ACC112 (cell line): ENCODE results near the gene GLDN.

Experiments used
- H2AFZ ChIP-seq: fragments of 200-600 bp; sonication (generic); one replicate; pipeline ENCODE4 v1.6.0; 2017; ENCODE audit warnings: antibody characterized with exemption, low read length; ENCODE audit not compliant: unreplicated experiment
- H3K27ac ChIP-seq: fragments of 200-600 bp; sonication (generic); 2 replicates; pipeline ENCODE4 v1.5.1; 2014; ENCODE audit warnings: low read depth, mild to moderate bottlenecking, antibody characterized with exemption, low read length, moderate library complexity
- H3K27me3 ChIP-seq: fragments of 200-600 bp; sonication (generic); 2 replicates; pipeline ENCODE4 v1.6.1; 2014; ENCODE audit warnings: mild to moderate bottlenecking, antibody characterized with exemption, low read length, moderate library complexity, mixed read lengths; ENCODE audit not compliant: insufficient read depth
- H3K36me3 ChIP-seq: fragments of 200-600 bp; sonication (generic); 2 replicates; pipeline ENCODE4 v1.6.1; 2016; ENCODE audit warnings: mild to moderate bottlenecking, antibody characterized with exemption, low read length, moderate library complexity, mixed read lengths; ENCODE audit not compliant: insufficient read depth
- H3K4me1 ChIP-seq: fragments of 200-600 bp; sonication (generic); one replicate; pipeline ENCODE4 v1.6.1; 2016; ENCODE audit warnings: low read length, mixed read lengths; ENCODE audit not compliant: insufficient read depth, unreplicated experiment, control insufficient read depth
- H3K4me3 ChIP-seq: fragments of 200-600 bp; sonication (generic); 2 replicates; pipeline ENCODE4 v1.5.1; 2014; ENCODE audit warnings: mild to moderate bottlenecking, low read depth, low read length
- H3K79me2 ChIP-seq: fragments of 200-600 bp; sonication (generic); one replicate; pipeline ENCODE4 v1.6.0; 2016; ENCODE audit warnings: low read length; ENCODE audit not compliant: control insufficient read depth, unreplicated experiment, insufficient read depth

GLDN gene

GRCh38 chr15:51338496-51338895 is 3.0 kb upstream of the GLDN start, which contains the start of gene CYP19A1:
CYP19A1 (minus strand) TSS chr15:51338596; CDS start chr15:51242912, 95,684 bp downstream.
- H3K4me3 ChIP-seq: no peak within 1 kb of the TSS
- peaks cover 15% of the 10 kb centered on the region; the same call in 1 of the 2 replicates for H3K27me3 ChIP-seq
- H3K27ac ChIP-seq: no peak within 1 kb of the TSS
- H3K36me3 ChIP-seq: no peaks in the 10 kb centered on the region
- H3K79me2 ChIP-seq: no peaks in the 10 kb centered on the region
- peaks cover 12% of the 10 kb centered on the region for H3K4me1 ChIP-seq
- H2AFZ ChIP-seq: no peak within 1 kb of the TSS

GRCh38 chr15:51342227-51342999 is 958 bp downstream of the GLDN start:
- no peaks in the 10 kb centered on the region for H3K36me3 ChIP-seq
- peak overlapping the region; percentile 46 for H2AFZ ChIP-seq
- H3K27me3 ChIP-seq: peaks cover 15% of the 10 kb centered on the region; the same call in 1 of the 2 replicates
- peak overlapping the region; percentile 71 for H3K4me3 ChIP-seq
- no peaks in the 10 kb centered on the region for H3K79me2 ChIP-seq
- H3K27ac ChIP-seq: no peak overlapping the region
- no peaks in the 10 kb centered on the region for H3K4me1 ChIP-seq

- Histone ChIP-seq H3K27me3 (peaks cover 15% of the 10 kb centered on the region; the same call in 1 of the 2 replicates), H3K79me2 (no peaks in the 10 kb centered on the region)
These were observed 2.0 kb downstream of the GLDN start for GRCh38 chr15:51343466-51343865.

GRCh38 chr15:51346136-51346535 is 4.7 kb downstream of the GLDN start:
- Histone ChIP-seq H3K27ac (no peak overlapping the region), H3K79me2 (no peaks in the 10 kb centered on the region), H3K4me1 (peaks cover 10% of the 10 kb centered on the region), H3K27me3 (peaks cover 10% of the 10 kb centered on the region; the same call in 1 of the 2 replicates), H3K4me3 (no peak overlapping the region), H3K36me3 (no peaks in the 10 kb centered on the region), H2AFZ (no peak overlapping the region)

More at GRCh38 chr15:51343466-51343865, 2.0 kb downstream of the GLDN start:
- Histone ChIP-seq H3K4me1 (peaks cover 2% of the 10 kb centered on the region), H3K27ac (no peak overlapping the region), H2AFZ (no peak overlapping the region), H3K36me3 (no peaks in the 10 kb centered on the region), H3K4me3 (no peak overlapping the region)

GRCh38 chr15:51348688-51349087 is 7.2 kb downstream of the GLDN start:
- Histone ChIP-seq H3K79me2 (no peaks in the 10 kb centered on the region), H3K36me3 (no peaks in the 10 kb centered on the region), H2AFZ (peak overlapping the region; percentile 61), H3K4me1 (peaks cover 10% of the 10 kb centered on the region), H3K27ac (no peak overlapping the region), H3K4me3 (peak overlapping the region; percentile 6; the same call in 1 of the 2 replicates), H3K27me3 (no peaks in the 10 kb centered on the region)

GRCh38 chr15:51349156-51349844 is 7.8 kb downstream of the GLDN start:
- Histone ChIP-seq H3K79me2 (no peaks in the 10 kb centered on the region), H2AFZ (peak overlapping the region; percentile 61), H3K27me3 (no peaks in the 10 kb centered on the region), H3K36me3 (no peaks in the 10 kb centered on the region), H3K27ac (no peak overlapping the region), H3K4me1 (peaks cover 10% of the 10 kb centered on the region), H3K4me3 (peak overlapping the region; percentile 6; the same call in 1 of the 2 replicates)

GRCh38 chr15:51350723-51351122 is 9.3 kb downstream of the GLDN start:
- no peak overlapping the region for H3K27ac ChIP-seq
- peaks cover 10% of the 10 kb centered on the region for H3K4me1 ChIP-seq
- H3K36me3 ChIP-seq: no peaks in the 10 kb centered on the region
- no peak overlapping the region for H3K4me3 ChIP-seq
- no peaks in the 10 kb centered on the region for H3K79me2 ChIP-seq
- no peaks in the 10 kb centered on the region for H3K27me3 ChIP-seq
- no peak overlapping the region for H2AFZ ChIP-seq

- Histone ChIP-seq H3K79me2 (no peaks in the 10 kb centered on the region), H3K4me3 (no peak overlapping the region), H2AFZ (no peak overlapping the region), H3K36me3 (no peaks in the 10 kb centered on the region), H3K27me3 (no peaks in the 10 kb centered on the region), H3K27ac (no peak overlapping the region), H3K4me1 (peaks cover 6% of the 10 kb centered on the region)
These were observed 12.5 kb downstream of the GLDN start for GRCh38 chr15:51353976-51354375.

- Histone ChIP-seq H3K4me3 (no peak overlapping the region), H3K27ac (no peak overlapping the region), H3K4me1 (no peaks in the 10 kb centered on the region), H2AFZ (no peak overlapping the region), H3K36me3 (no peaks in the 10 kb centered on the region), H3K27me3 (no peaks in the 10 kb centered on the region), H3K79me2 (no peaks in the 10 kb centered on the region)
These were observed 13.6 kb downstream of the GLDN start for GRCh38 chr15:51355096-51355495.

GRCh38 chr15:51356147-51356546 is 14.7 kb downstream of the GLDN start:
- Histone ChIP-seq H3K27me3 (no peaks in the 10 kb centered on the region), H2AFZ (peak overlapping the region; percentile 76), H3K4me3 (no peak overlapping the region), H3K79me2 (no peaks in the 10 kb centered on the region), H3K27ac (no peak overlapping the region), H3K4me1 (no peaks in the 10 kb centered on the region), H3K36me3 (no peaks in the 10 kb centered on the region)
